H9 (cell line): ENCODE data around the gene UBE2L3. TPM values are rescaled to one million over a fixed set of nuclear protein-coding genes. Genes with fewer than 3 reads are reported as not detected.

Source experiments
- DNase-seq: peaks from one replicate; pipeline ENCODE4 v3.0.0-alpha.2; 2017
- H2AFZ ChIP-seq: one replicate; pipeline ENCODE4 v1.6.1; 2013; ENCODE audit warnings: mild to moderate bottlenecking, low read length, control low read depth, moderate library complexity
- H2AK5ac ChIP-seq: 2 replicates; pipeline ENCODE4 v1.6.1; 2013; ENCODE audit warnings: low read length, control low read depth, mixed read lengths; ENCODE audit not compliant: insufficient read length
- H2BK120ac ChIP-seq: one replicate; pipeline ENCODE4 v1.6.1; 2013; ENCODE audit warnings: low read depth, mild to moderate bottlenecking, low read length, control low read depth, inconsistent platforms; ENCODE audit not compliant: poor library complexity, severe bottlenecking
- H2BK12ac ChIP-seq: 2 replicates; pipeline ENCODE4 v1.6.1; 2013; ENCODE audit warnings: low read length, control low read depth, mixed read lengths, low read depth; ENCODE audit not compliant: insufficient read length
- H2BK15ac ChIP-seq: 2 replicates; pipeline ENCODE4 v1.6.1; 2013; ENCODE audit warnings: low read depth, low read length, control low read depth
- H2BK20ac ChIP-seq: one replicate; pipeline ENCODE4 v1.6.1; 2013; ENCODE audit warnings: low read depth, mild to moderate bottlenecking, low read length, control low read depth, inconsistent platforms; ENCODE audit not compliant: poor library complexity, severe bottlenecking
- H2BK5ac ChIP-seq: 2 replicates; pipeline ENCODE4 v1.6.1; 2013; ENCODE audit warnings: low read length, control low read depth, mixed read lengths; ENCODE audit not compliant: insufficient read length
- H3K14ac ChIP-seq: 2 replicates; pipeline ENCODE4 v1.6.1; 2013; ENCODE audit warnings: low read length, control low read depth; ENCODE audit not compliant: insufficient read depth
- H3K18ac ChIP-seq: 2 replicates; pipeline ENCODE4 v1.6.1; 2013; ENCODE audit warnings: low read depth, mild to moderate bottlenecking, mixed read lengths, low read length, control low read depth; ENCODE audit not compliant: insufficient read length
- H3K23ac ChIP-seq: 2 replicates; pipeline ENCODE4 v1.6.1; 2013; ENCODE audit warnings: low read length, control low read depth, mixed read lengths, low read depth; ENCODE audit not compliant: insufficient read length
- H3K23me2 ChIP-seq: 2 replicates; pipeline ENCODE4 v1.6.1; 2013; ENCODE audit warnings: low read depth, mild to moderate bottlenecking, mixed read lengths, low read length, control low read depth; ENCODE audit not compliant: insufficient read length, poor library complexity, severe bottlenecking
- H3K27ac ChIP-seq: 2 replicates; pipeline ENCODE4 v1.5.1; 2013; ENCODE audit warnings: low read length, control low read depth, mixed read lengths, low read depth; ENCODE audit not compliant: insufficient read length
- H3K27me3 ChIP-seq: 2 replicates; pipeline ENCODE4 v1.6.1; 2013; ENCODE audit warnings: low read length, control low read depth, inconsistent platforms; ENCODE audit not compliant: insufficient read depth
- H3K4ac ChIP-seq: 2 replicates; pipeline ENCODE4 v1.6.1; 2013; ENCODE audit warnings: low read depth, mild to moderate bottlenecking, control low read depth, inconsistent platforms, low read length, moderate library complexity
- H3K4me1 ChIP-seq: 2 replicates; pipeline ENCODE4 v1.6.1; 2013; ENCODE audit warnings: low read length, control low read depth, inconsistent platforms; ENCODE audit not compliant: insufficient read depth
- H3K4me2 ChIP-seq: 2 replicates; pipeline ENCODE4 v1.6.1; 2013; ENCODE audit warnings: low read length, control low read depth, mixed read lengths; ENCODE audit not compliant: insufficient read length, insufficient read depth
- H3K56ac ChIP-seq: 2 replicates; pipeline ENCODE4 v1.6.1; 2013; ENCODE audit warnings: low read depth, mild to moderate bottlenecking, mixed read lengths, low read length, control low read depth; ENCODE audit not compliant: insufficient read length
- H3K79me1 ChIP-seq: 2 replicates; pipeline ENCODE4 v1.6.1; 2013; ENCODE audit warnings: low read depth, mild to moderate bottlenecking, moderate library complexity, low read length, control low read depth, inconsistent platforms; ENCODE audit not compliant: insufficient read depth, poor library complexity, severe bottlenecking
- H3K79me2 ChIP-seq: 2 replicates; pipeline ENCODE4 v1.6.1; 2013; ENCODE audit warnings: low read length, control low read depth, inconsistent platforms; ENCODE audit not compliant: insufficient read depth
- H3K9ac ChIP-seq: 2 replicates; pipeline ENCODE4 v1.6.1; 2013; ENCODE audit warnings: low read length, control low read depth, mixed read lengths; ENCODE audit not compliant: insufficient read length; ENCODE audit errors: extremely low read depth
- H3K9me3 ChIP-seq: one replicate; pipeline ENCODE4 v1.6.1; 2013; ENCODE audit warnings: low read depth, low read length, inconsistent platforms; ENCODE audit not compliant: control insufficient read depth
- H3T11ph ChIP-seq: one replicate; pipeline ENCODE4 v1.6.1; 2013; ENCODE audit warnings: mild to moderate bottlenecking, low read length, control low read depth, inconsistent platforms
- H4K20me1 ChIP-seq: one replicate; pipeline ENCODE4 v1.6.1; 2013; ENCODE audit not compliant: control insufficient read depth, insufficient read length, insufficient read depth
- H4K5ac ChIP-seq: 2 replicates; pipeline ENCODE4 v1.6.1; 2013; ENCODE audit warnings: low read depth, mild to moderate bottlenecking, mixed read lengths, low read length, control low read depth; ENCODE audit not compliant: insufficient read length
- H4K8ac ChIP-seq: replicated peaks from 2 replicates; pipeline ENCODE4 v1.6.1; 2013; ENCODE audit warnings: low read length, control low read depth, mixed read lengths, low read depth; ENCODE audit not compliant: insufficient read length
- H4K91ac ChIP-seq: 2 replicates; pipeline ENCODE4 v1.6.1; 2013; ENCODE audit warnings: low read depth, mild to moderate bottlenecking, moderate library complexity, mixed read lengths, low read length, control low read depth; ENCODE audit not compliant: insufficient read length
- H3K27ac Mint-ChIP-seq, 3 experiments: 2 replicates in 2 of 3; 3 replicates in 1 of 3; pipeline ENCODE4 v1.8.0; 2020 to 2021; ENCODE audit warnings: mixed read lengths in 3 of 3, mild to moderate bottlenecking in 1 of 3, moderate library complexity in 1 of 3
- H3K27me3 Mint-ChIP-seq: 2 replicates; pipeline ENCODE4 v1.8.0; 2021; ENCODE audit warnings: low read depth, mild to moderate bottlenecking, moderate library complexity, mixed read lengths
- H3K36me3 Mint-ChIP-seq, 3 experiments: 2 replicates in 2 of 3; 3 replicates in 1 of 3; pipeline ENCODE4 v1.8.0; 2020 to 2021; ENCODE audit warnings: low read depth in 3 of 3, mixed read lengths in 3 of 3; ENCODE audit not compliant: insufficient read depth in 1 of 3
- H3K4me1 Mint-ChIP-seq, 2 experiments: 2 replicates each; pipeline ENCODE4 v1.8.0; 2020; ENCODE audit warnings: mixed read lengths in 2 of 2
- H3K4me3 Mint-ChIP-seq, 2 experiments: 2 replicates in 1 of 2; 3 replicates in 1 of 2; pipeline ENCODE4 v1.8.0; 2020 to 2021; ENCODE audit warnings: mild to moderate bottlenecking in 2 of 2, mixed read lengths in 2 of 2, moderate library complexity in 1 of 2
- H3K9me3 Mint-ChIP-seq, 2 experiments: 2 replicates in 1 of 2; 3 replicates in 1 of 2; pipeline ENCODE4 v1.8.0; 2020; ENCODE audit warnings: mild to moderate bottlenecking in 2 of 2, mixed read lengths in 2 of 2, moderate library complexity in 1 of 2
- WGBS: extraction: QIAGEN DNeasy Blood & Tissue Kit; methylation state at CpG from one replicate; pipeline ENCODE4 v1.1.7; 2013; ENCODE audit warnings: missing lambda C conversion rate, low lambda C conversion rate, mixed read lengths; ENCODE audit not compliant: insufficient read length; ENCODE audit errors: extremely low coverage; 5-methylcytosine and 5-hydroxymethylcytosine counted together
- total RNA-seq: library from RNA; stranded (reverse); gene quantifications from 2 replicates; pipeline ENCODE4 v1.2.1, GENCODE V29; 2021
- TF ChIP-seq, protein P1 (sequence below): fragments of 200-600 bp; sonication (generic); conservative IDR thresholded peaks from 3 replicates; pipeline ENCODE4 v1.8.0; 2021; ENCODE audit warnings: antibody characterized with exemption, mild to moderate bottlenecking

UBE2L3 gene
- total RNA-seq, 1 experiment from 2014 or later = 79.7 TPM

- Histone ChIP-seq H2BK15ac (no peak overlapping the region), H3K9ac (no peak overlapping the region), H4K5ac (no peak overlapping the region), H3K27ac (no peak overlapping the region), H3T11ph (no peak overlapping the region), H3K23me2 (peaks cover 3% of the 10 kb centered on the region), H2BK20ac (no peak overlapping the region), H3K4me2 (no peak overlapping the region), H2AFZ (no peak overlapping the region), H3K18ac (no peak overlapping the region), H2BK12ac (no peak overlapping the region), H3K23ac (no peak overlapping the region), H4K20me1 (peaks cover 2% of the 10 kb centered on the region), H3K14ac (no peak overlapping the region), H3K4ac (no peak overlapping the region), H2AK5ac (no peak overlapping the region), H4K8ac (no peak overlapping the region), H2BK5ac (no peak overlapping the region), H3K79me1 (peaks cover 9% of the 10 kb centered on the region), H3K79me2 (peaks cover 18% of the 10 kb centered on the region; the same call in 1 of the 2 replicates), H3K9me3 (no peaks in the 10 kb centered on the region), H3K27me3 (no peaks in the 10 kb centered on the region), H3K4me1 (no peaks in the 10 kb centered on the region), H4K91ac (no peak overlapping the region), H3K56ac (no peak overlapping the region), H2BK120ac (no peak overlapping the region)
- TF ChIP-seq, protein P1, sequence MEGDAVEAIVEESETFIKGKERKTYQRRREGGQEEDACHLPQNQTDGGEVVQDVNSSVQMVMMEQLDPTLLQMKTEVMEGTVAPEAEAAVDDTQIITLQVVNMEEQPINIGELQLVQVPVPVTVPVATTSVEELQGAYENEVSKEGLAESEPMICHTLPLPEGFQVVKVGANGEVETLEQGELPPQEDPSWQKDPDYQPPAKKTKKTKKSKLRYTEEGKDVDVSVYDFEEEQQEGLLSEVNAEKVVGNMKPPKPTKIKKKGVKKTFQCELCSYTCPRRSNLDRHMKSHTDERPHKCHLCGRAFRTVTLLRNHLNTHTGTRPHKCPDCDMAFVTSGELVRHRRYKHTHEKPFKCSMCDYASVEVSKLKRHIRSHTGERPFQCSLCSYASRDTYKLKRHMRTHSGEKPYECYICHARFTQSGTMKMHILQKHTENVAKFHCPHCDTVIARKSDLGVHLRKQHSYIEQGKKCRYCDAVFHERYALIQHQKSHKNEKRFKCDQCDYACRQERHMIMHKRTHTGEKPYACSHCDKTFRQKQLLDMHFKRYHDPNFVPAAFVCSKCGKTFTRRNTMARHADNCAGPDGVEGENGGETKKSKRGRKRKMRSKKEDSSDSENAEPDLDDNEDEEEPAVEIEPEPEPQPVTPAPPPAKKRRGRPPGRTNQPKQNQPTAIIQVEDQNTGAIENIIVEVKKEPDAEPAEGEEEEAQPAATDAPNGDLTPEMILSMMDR = no peak
- Mint-ChIP-seq H3K4me1 (peaks cover 3 to 8% of the 10 kb centered on the region in 2 experiments), H3K27ac (peak overlapping the region in 2 of 3 experiments; percentile 7 to 57; a peak in 2 of 7 replicates), H3K4me3 (no peak overlapping the region), H3K36me3 (peaks cover 2 to 19% (median 16%) of the 10 kb centered on the region in 3 experiments; a peak in 6 of 7 replicates), H3K9me3 (no peaks in the 10 kb centered on the region), H3K27me3 (no peaks in the 10 kb centered on the region)
- no peak for DNase-seq
- no CpG with 5 or more reads among the region's 6 CpGs for WGBS
Measured at GRCh38 chr22:21602579-21602978, 35.1 kb downstream of the UBE2L3 start.
